ENCODE data around the gene SCMH1.
A peak's percentile ranks its signal among the peaks of the same experiment; 100 is the strongest.

SCMH1 gene

GRCh38 chr1:41078193-41078592 is 163.9 kb downstream of the SCMH1 start:
- DNase-seq, result no peak

- DNase-seq, result no peak
Measured at GRCh38 chr1:41073971-41074370, 168.1 kb downstream of the SCMH1 start.

GRCh38 chr1:41072051-41072450 is 170.1 kb downstream of the SCMH1 start:
- no peak for DNase-seq

GRCh38 chr1:41056907-41057306 is 185.2 kb downstream of the SCMH1 start:
- DNase-seq, result no peak

GRCh38 chr1:41053316-41053715 is 188.8 kb downstream of the SCMH1 start:
- no peak for DNase-seq

- no peak for DNase-seq
Measured at GRCh38 chr1:41051022-41051421, 191.1 kb downstream of the SCMH1 start.

GRCh38 chr1:41048540-41048939 is 193.6 kb downstream of the SCMH1 start:
- DNase-seq, result no peak

- DNase-seq, result no peak
Measured at GRCh38 chr1:41046347-41046775, 195.7 kb downstream of the SCMH1 start.

GRCh38 chr1:41045740-41046139 is 196.4 kb downstream of the SCMH1 start:
- peak; percentile 75 for DNase-seq

- no peak for DNase-seq
Measured at GRCh38 chr1:41044187-41044586, 197.9 kb downstream of the SCMH1 start.

GRCh38 chr1:41041614-41042270 is 200.4 kb downstream of the SCMH1 start:
- no peak for DNase-seq

GRCh38 chr1:41038110-41038509 is 204.0 kb downstream of the SCMH1 start:
- no peak for DNase-seq

- no peak for DNase-seq
Measured at GRCh38 chr1:41037116-41037903, 204.8 kb downstream of the SCMH1 start.

- DNase-seq, result no peak
Measured at GRCh38 chr1:41033272-41033671, 208.8 kb downstream of the SCMH1 start.

- DNase-seq, result no peak
Measured at GRCh38 chr1:41032147-41032546, 210.0 kb downstream of the SCMH1 start.

GRCh38 chr1:41030872-41031616 is 211.1 kb downstream of the SCMH1 start:
- no peak for DNase-seq

- DNase-seq, result no peak
Measured at GRCh38 chr1:41028034-41028642, 214.0 kb downstream of the SCMH1 start.

GRCh38 chr1:41025979-41026819 is 215.9 kb downstream of the SCMH1 start:
- no peak for DNase-seq

- DNase-seq, result no peak
Measured at GRCh38 chr1:41024953-41025352, 217.2 kb downstream of the SCMH1 start.

- DNase-seq, result no peak
Measured at GRCh38 chr1:41023279-41023990, 218.7 kb downstream of the SCMH1 start.

- DNase-seq, result no peak
Measured at GRCh38 chr1:41022424-41022823, 219.7 kb downstream of the SCMH1 start.

All from NCI-H446 treated with DMSO at 0.1 percent for 48 hours (cell line).